ENCODE data around the gene CHRNB1.
A peak's percentile ranks its signal among the peaks of the same experiment; 100 is the strongest.
"Not testable (repeated sequence)": the region's sequence is repeated elsewhere in the genome, so short reads cannot be mapped to it uniquely, and the experiment has no call there.

CHRNB1 gene

DNA sequence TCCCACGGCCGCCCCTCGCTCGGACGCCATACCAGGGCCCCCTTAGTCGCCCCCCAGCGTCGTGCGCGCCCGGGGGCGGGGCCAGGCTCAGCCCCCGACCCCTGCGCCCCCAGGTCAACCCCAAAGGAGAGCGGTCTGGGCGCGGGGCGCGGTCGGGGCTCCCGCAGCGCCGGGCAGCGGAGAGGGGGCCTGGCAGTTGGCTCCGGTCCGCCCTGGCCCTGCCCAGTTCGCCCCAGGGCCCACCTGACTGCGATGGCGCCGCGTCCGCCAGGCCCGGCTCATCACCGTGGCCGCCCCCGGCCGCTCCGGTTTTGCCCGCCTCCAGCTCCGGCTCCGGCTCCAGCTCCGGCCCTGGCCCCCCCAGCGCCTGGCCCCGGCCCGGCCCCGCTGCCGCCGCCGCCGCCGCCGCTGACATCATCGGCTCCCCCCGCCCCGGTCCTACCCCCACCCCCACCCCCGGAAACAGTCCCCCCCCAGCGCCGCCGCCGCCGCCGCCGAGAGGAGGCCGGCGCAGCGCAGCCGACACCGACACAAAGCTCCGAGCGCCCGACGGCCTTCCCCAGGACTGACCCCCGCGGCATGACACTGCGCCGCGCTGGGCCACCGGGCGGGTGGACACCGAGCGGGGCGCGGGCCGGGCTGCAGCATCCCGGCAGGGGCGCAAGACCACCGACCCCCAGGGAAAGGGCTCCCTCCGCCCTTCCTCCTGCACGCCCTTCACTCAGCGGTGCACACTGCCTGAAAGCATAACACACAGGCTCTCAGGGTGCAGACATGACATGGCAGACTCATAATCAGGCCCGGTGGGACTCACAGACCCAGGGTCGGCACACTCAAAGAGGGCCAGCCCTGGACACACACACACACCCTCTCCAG is 34.6 kb downstream of the CHRNB1 start, which contains the start of gene ZBTB4:
Gene ZBTB4 (minus strand): TSS at position 419 of the 876 bp plus-strand sequence. CDS start 12,830 bp downstream, outside the sequence.
- TF ChIP-seq, protein P1, sequence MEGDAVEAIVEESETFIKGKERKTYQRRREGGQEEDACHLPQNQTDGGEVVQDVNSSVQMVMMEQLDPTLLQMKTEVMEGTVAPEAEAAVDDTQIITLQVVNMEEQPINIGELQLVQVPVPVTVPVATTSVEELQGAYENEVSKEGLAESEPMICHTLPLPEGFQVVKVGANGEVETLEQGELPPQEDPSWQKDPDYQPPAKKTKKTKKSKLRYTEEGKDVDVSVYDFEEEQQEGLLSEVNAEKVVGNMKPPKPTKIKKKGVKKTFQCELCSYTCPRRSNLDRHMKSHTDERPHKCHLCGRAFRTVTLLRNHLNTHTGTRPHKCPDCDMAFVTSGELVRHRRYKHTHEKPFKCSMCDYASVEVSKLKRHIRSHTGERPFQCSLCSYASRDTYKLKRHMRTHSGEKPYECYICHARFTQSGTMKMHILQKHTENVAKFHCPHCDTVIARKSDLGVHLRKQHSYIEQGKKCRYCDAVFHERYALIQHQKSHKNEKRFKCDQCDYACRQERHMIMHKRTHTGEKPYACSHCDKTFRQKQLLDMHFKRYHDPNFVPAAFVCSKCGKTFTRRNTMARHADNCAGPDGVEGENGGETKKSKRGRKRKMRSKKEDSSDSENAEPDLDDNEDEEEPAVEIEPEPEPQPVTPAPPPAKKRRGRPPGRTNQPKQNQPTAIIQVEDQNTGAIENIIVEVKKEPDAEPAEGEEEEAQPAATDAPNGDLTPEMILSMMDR (IDR thresholded peaks at IDR 0.05; ENCODE audit: low read depth, low read length), result no peak
- peak within 1 kb of the TSS; percentile 87 for H3K4me3 ChIP-seq (ENCODE audit: low read depth, low read length)

DNA sequence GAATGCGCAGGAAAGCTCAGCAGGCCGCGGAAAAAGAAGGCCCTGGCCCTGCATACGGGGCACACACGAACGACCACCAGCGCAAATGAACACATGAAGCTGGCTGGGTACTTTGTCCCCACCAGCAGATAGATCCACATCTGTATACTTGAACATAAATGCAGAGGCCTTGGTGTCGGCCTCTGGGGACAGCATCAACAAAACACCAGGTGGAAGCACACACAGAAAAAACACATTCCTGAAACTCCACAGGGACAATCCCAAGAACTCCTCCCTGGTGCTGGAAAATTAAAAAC is 35.2 kb downstream of the CHRNB1 start:
- TF ChIP-seq, protein P1 (IDR thresholded peaks at IDR 0.05; ENCODE audit: low read depth, low read length), result no peak
- peak overlapping the region; percentile 65 for H3K4me3 ChIP-seq (ENCODE audit: low read depth, low read length)

DNA sequence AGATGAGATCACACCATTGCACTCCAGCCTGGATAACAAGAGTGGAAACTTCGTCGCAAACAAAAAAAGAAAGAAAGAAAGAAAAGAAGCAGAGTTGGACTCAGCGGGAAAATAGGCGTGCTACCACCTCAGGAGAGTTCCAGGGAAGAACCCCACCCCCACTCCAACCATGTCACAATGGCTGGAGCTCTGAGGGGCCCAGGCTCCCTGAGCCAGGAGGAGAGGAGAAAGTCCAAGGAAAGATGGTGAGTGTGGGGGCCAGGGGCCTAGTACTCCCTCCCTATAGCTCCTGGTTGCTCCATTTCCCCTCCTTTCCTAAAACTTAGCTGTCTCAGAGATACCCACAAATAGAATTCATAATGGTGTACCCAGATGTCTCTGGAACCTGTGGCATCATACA is 36.4 kb downstream of the CHRNB1 start, which contains the start of gene SLC35G6:
Gene SLC35G6 (plus strand): TSS at position 172 of the 400 bp plus-strand sequence. CDS start 71 bp downstream, at position 243.
- H3K4me3 ChIP-seq (ENCODE audit: low read depth, low read length), result peak within 1 kb of the TSS; percentile 65; the same call in 1 of the 2 replicates

DNA sequence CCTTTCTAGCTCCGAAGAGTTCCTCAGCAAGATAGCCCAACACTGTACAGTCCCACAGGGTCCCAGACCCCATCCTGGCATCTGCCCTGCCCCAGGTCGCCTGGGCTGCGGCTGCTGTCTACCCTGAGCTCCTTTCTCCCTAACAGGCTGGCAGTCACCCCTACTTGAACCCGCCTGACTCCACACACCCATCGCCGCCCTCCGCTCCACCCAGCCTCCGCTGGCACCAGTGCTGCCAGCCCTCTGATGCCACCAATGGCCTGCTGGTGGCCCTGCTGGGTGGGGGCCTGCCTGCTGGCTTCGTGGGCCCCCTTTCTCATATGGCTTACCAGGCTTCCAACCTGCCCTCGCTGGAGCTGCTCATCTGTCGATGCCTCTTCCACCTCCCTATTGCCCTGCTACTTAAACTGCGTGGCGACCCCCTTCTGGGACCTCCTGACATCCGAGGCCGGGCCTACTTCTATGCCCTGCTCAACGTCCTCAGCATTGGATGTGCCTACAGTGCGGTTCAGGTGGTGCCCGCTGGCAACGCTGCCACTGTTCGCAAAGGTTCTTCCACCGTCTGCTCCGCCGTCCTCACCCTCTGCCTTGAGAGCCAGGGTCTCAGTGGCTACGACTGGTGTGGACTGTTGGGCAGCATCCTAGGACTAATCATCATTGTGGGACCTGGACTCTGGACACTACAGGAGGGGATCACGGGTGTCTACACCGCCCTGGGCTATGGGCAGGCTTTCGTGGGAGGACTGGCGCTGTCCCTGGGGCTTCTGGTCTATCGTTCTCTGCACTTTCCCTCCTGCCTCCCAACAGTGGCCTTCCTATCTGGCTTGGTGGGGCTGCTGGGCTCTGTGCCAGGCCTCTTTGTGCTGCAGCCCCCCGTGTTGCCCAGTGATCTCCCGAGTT is 37.2 kb downstream of the CHRNB1 start:
- H3K4me3 ChIP-seq (ENCODE audit: low read depth, low read length), result not testable (repeated sequence)

DNA sequence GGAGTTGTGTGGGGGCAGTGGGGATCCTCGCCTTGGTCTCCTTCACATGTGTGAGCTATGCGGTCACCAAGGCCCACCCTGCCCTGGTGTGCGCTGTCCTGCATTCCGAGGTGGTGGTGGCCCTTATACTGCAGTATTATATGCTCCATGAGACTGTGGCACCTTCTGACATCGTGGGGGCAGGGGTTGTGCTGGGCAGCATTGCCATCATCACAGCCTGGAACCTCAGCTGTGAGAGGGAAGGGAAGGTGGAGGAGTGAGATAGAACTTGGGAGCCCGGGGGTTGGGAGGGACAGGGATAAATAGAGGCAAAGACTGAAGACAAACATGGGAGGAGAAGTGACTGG is 37.9 kb downstream of the CHRNB1 start:
- peak overlapping the region; percentile 88 for H3K4me3 ChIP-seq (ENCODE audit: low read depth, low read length)

DNA sequence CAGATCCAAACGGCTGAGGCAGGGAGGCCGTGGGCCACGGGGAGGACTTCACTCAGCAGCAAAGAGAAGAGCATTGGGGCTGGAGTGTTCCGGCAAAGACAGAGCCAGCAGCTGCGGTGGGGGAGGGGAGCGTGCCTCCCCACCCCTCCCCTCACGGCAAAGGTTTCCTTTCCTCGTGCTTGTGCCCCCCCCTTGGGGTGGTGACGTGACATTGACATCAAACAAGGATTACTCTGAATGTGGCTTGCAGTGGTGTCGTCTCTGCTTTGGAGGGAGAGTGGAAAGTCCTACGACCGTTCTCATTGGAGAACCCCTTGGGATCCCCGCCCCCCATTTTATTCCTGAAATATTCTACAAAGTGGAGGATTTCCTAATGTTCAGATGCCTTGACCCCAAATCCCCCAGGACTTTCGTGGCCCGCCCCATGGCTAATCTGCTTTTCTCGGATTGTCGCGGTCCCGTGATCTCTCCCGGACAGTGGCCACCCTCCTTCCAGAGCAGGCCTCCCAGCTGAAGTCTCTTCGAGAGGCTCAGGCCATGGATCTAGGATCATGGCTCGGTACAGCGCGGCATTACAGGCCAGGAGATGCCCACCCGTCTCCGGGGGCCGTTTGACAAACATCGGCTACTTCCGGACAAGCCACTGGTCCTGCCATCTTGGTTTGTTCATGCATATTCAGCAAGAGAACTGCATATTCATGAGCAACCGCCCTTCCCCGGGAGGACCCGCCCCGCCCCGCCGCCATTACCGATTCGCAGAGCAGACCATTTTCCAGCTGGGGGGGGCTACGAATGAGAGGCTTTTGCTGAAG is 38.6 kb downstream of the CHRNB1 start:
- H3K4me3 ChIP-seq (ENCODE audit: low read depth, low read length), result peak overlapping the region; percentile 88
- TF ChIP-seq, protein P1 (IDR thresholded peaks at IDR 0.05; ENCODE audit: low read depth, low read length), result no peak

DNA sequence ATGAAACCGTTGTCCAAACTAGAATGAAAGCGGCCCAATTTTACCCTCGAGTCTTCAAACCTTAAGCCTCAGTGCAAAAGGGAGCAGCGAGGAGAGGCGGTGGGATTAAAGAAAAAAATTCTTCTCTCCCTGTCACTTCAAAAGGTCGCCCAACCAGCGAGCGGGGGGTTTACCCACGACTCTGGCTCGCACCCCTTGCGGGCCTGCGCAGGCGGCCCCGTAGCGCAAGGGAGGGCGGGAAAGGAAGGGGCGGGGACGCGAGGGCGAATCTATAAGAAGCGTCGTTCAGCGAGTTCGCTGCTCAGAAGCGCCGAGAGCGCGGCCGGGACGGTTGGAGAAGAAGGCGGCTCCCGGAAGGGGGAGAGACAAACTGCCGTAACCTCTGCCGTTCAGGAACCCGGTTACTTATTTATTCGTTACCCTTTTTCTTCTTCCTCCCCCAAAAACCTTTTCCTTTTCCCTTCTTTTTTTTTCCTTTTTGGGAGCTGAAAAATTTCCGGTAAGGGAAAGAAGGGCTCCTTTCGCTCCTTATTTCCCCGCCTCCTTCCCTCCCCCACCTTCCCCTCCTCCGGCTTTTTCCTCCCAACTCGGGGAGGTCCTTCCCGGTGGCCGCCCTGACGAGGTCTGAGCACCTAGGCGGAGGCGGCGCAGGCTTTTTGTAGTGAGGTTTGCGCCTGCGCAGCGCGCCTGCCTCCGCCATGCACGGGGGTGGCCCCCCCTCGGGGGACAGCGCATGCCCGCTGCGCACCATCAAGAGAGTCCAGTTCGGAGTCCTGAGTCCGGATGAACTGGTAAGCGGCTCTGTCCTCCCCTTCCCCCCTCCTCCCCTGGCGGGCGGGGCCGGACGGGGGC is 39.4 kb downstream of the CHRNB1 start, which contains the start of gene POLR2A:
Gene POLR2A (plus strand): TSS at position 300 of the 852 bp plus-strand sequence.
- TF ChIP-seq, protein P1 (IDR thresholded peaks at IDR 0.05; ENCODE audit: low read depth, low read length), result no peak
- peak within 1 kb of the TSS; percentile 88 for H3K4me3 ChIP-seq (ENCODE audit: low read depth, low read length)

DNA sequence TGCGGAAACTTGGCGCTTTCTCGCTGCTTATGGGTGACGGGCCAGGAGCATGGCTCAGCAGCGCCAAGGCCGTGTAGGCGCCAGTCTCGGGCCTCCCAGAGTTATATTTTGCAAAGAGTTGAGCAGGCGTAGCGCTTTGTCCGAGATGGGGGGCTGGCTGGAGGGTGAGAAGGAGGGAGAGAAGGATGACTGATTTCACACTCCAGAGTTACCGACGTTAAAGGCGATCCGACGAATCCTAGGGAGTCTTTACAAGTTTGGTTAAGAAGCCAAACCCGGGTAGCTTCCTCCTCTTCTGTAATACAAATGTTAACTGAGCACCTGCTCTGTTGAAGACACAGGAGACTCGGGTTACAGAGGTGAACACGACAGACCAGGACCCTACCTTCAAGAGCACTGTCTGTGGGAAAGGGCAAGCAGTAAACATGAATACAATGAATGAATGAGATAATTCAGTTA is 40.1 kb downstream of the CHRNB1 start:
- TF ChIP-seq, protein P1 (IDR thresholded peaks at IDR 0.05; ENCODE audit: low read depth, low read length), result no peak
- H3K4me3 ChIP-seq (ENCODE audit: low read depth, low read length), result peak overlapping the region; percentile 88

Data from WI38 (cell line).